Activated CD4-positive, alpha-beta T cell treated with anti-CD3 and anti-CD28 coated beads, Interleukin-2, amount 50 U/mL, for 48 hours (primary cell): ENCODE results near the gene FXN.
A peak's percentile ranks its signal among the peaks of the same experiment; 100 is the strongest.
"Not testable (repeated sequence)": the region's sequence is repeated elsewhere in the genome, so short reads cannot be mapped to it uniquely, and the experiment has no call there.

Source experiments
- DNase-seq, 2 experiments: peaks; one replicate each; pipeline ENCODE4 v3.0.0-alpha.2; 2020

FXN gene

GRCh38 chr9:69027355-69028097 is 8.0 kb upstream of the FXN start:
- DNase-seq, result peak; percentile 25 to 36

- DNase-seq, result peak in 1 of 2 experiments; percentile 34
These were observed 6.8 kb upstream of the FXN start for GRCh38 chr9:69028754-69029153.

GRCh38 chr9:69029535-69029934 is 6.0 kb upstream of the FXN start:
- no peak for DNase-seq

GRCh38 chr9:69030851-69031645 is 4.5 kb upstream of the FXN start:
- no peak for DNase-seq

GRCh38 chr9:69034071-69034470 is 1.5 kb upstream of the FXN start:
- no peak for DNase-seq

GRCh38 chr9:69036309-69036708 is 757 bp downstream of the FXN start:
- DNase-seq, result peak; percentile 15 to 47

- no peak for DNase-seq
These were observed 1.2 kb downstream of the FXN start for GRCh38 chr9:69036799-69037198.

- DNase-seq, result no peak
These were observed 5.1 kb downstream of the FXN start for GRCh38 chr9:69040646-69041045.

GRCh38 chr9:69044240-69045219 is 9.0 kb downstream of the FXN start:
- DNase-seq, result no peak

GRCh38 chr9:69045821-69046220 is 10.3 kb downstream of the FXN start:
- no peak for DNase-seq

- DNase-seq, result no peak
These were observed 11.2 kb downstream of the FXN start for GRCh38 chr9:69046723-69047122.

- no peak for DNase-seq
These were observed 11.8 kb downstream of the FXN start for GRCh38 chr9:69047371-69047770.

- no peak for DNase-seq
These were observed 13.5 kb downstream of the FXN start for GRCh38 chr9:69049094-69049493.

GRCh38 chr9:69050936-69051335 is 15.4 kb downstream of the FXN start:
- DNase-seq, result not testable (repeated sequence)

GRCh38 chr9:69054989-69055388 is 19.4 kb downstream of the FXN start:
- no peak for DNase-seq

GRCh38 chr9:69056191-69056815 is 20.8 kb downstream of the FXN start:
- no peak for DNase-seq

- DNase-seq, result no peak
These were observed 22.5 kb downstream of the FXN start for GRCh38 chr9:69058101-69058500.

- no peak for DNase-seq
These were observed 25.2 kb downstream of the FXN start for GRCh38 chr9:69060766-69061165.

- no peak for DNase-seq
These were observed 26.6 kb downstream of the FXN start for GRCh38 chr9:69062195-69062594.

GRCh38 chr9:69063839-69064238 is 28.3 kb downstream of the FXN start:
- no peak for DNase-seq

- DNase-seq, result no peak
These were observed 30.1 kb downstream of the FXN start for GRCh38 chr9:69065660-69066059.

- DNase-seq, result no peak
These were observed 31.4 kb downstream of the FXN start for GRCh38 chr9:69066955-69067354.

- no peak for DNase-seq
These were observed 34.6 kb downstream of the FXN start for GRCh38 chr9:69070201-69070600.
